ENCODE measurements around the gene KLHDC3. TPM values are rescaled to one million over a fixed set of nuclear protein-coding genes. Genes with fewer than 3 reads are reported as not detected.
A peak's percentile ranks its signal among the peaks of the same experiment; 100 is the strongest.
"Not testable (repeated sequence)": the region's sequence is repeated elsewhere in the genome, so short reads cannot be mapped to it uniquely, and the experiment has no call there.

The KLHDC3 gene
- total and polyA plus RNA-seq, 4 experiments from 2014 or later: 66.6 to 131 (median 73.1) TPM

- Mint-ChIP-seq H3K9me3 (no peaks in the 10 kb centered on the region), H3K4me3 (no peak overlapping the region), H3K36me3 (peaks cover 13 to 38% of the 10 kb centered on the region in 2 donors), H3K27ac (peak overlapping the region in 4 of 7 donors; percentile 12 to 72 (median 49)), H3K27me3 (no peaks in the 10 kb centered on the region), H3K4me1 (peaks cover 42 to 67% (median 54%) of the 10 kb centered on the region in 4 donors)
- Histone ChIP-seq H3K27me3 (ENCODE audit: insufficient read depth, low read length) (no peaks in the 10 kb centered on the region), H3K9me3 (ENCODE audit: control insufficient read depth in 1 of 2, low read length in 2 of 2) (no peaks in the 10 kb centered on the region), H3K4me1 (ENCODE audit: insufficient read depth, low read length) (peaks cover 45% of the 10 kb centered on the region), H3K36me3 (ENCODE audit: insufficient read depth, low read length) (peaks cover 28% of the 10 kb centered on the region), H3K4me3 (ENCODE audit: low read length in 2 of 2) (no peak overlapping the region), H3K27ac (ENCODE audit: low read depth, low read length) (no peak overlapping the region)
- intact Hi-C loops (cut with micrococcal nuclease): no loop called here
- ChIA-PET POLR2A (ENCODE audit: partially characterized antibody) (interaction anchor here (0.8 to 2.3 kb wide), 4 partner anchors 9 to 26 kb away, joined by 3 to 18 read pairs (median 3); partner anchors contain the start of genes KLHDC3, MEA1 and PEX6), CTCF (ENCODE audit: partially characterized antibody) (no interaction called here)
- no peak for DNase-seq
Observed at GRCh38 chr6:42987533-42988451, 26.3 kb upstream of the KLHDC3 start.

- intact Hi-C loops (cut with micrococcal nuclease): no loop called here
- Histone ChIP-seq H3K27me3 (ENCODE audit: insufficient read depth, low read length) (no peaks in the 10 kb centered on the region), H3K9me3 (ENCODE audit: control insufficient read depth in 1 of 2, low read length in 2 of 2) (no peaks in the 10 kb centered on the region), H3K36me3 (ENCODE audit: insufficient read depth, low read length) (peaks cover 28% of the 10 kb centered on the region), H3K4me1 (ENCODE audit: insufficient read depth, low read length) (peaks cover 43% of the 10 kb centered on the region), H3K27ac (ENCODE audit: low read depth, low read length) (no peak overlapping the region), H3K4me3 (ENCODE audit: low read length in 2 of 2) (no peak overlapping the region)
- no peaks in the 10 kb centered on the region for H3K27me3 Mint-ChIP-seq
- H3K4me3 Mint-ChIP-seq: peak overlapping the region in 1 of 8 donors; percentile 0
- peak overlapping the region in 4 of 7 donors; percentile 12 to 63 (median 58) for H3K27ac Mint-ChIP-seq
- CTCF ChIA-PET (ENCODE audit: partially characterized antibody): no interaction called here
- peaks cover 44 to 68% (median 56%) of the 10 kb centered on the region in 4 donors for H3K4me1 Mint-ChIP-seq
- POLR2A ChIA-PET (ENCODE audit: partially characterized antibody): interaction anchor here (0.8 to 2.3 kb wide), 4 partner anchors 9 to 25 kb away, joined by 3 to 18 read pairs (median 3); partner anchors contain the start of genes KLHDC3, MEA1 and PEX6
- H3K36me3 Mint-ChIP-seq: peaks cover 13 to 41% of the 10 kb centered on the region in 2 donors
- no peak for DNase-seq
- no peaks in the 10 kb centered on the region for H3K9me3 Mint-ChIP-seq
Observed at GRCh38 chr6:42988486-42989020, 25.5 kb upstream of the KLHDC3 start.

- peaks cover 41 to 65% (median 50%) of the 10 kb centered on the region in 4 donors for H3K4me1 Mint-ChIP-seq
- H3K4me3 ChIP-seq (ENCODE audit: low read length in 2 of 2): no peak overlapping the region
- H3K9me3 Mint-ChIP-seq: no peaks in the 10 kb centered on the region
- no peaks in the 10 kb centered on the region for H3K9me3 ChIP-seq (ENCODE audit: control insufficient read depth in 1 of 2, low read length in 2 of 2)
- H3K27ac Mint-ChIP-seq: peak overlapping the region in 3 of 7 donors; percentile 17 to 27 (median 23)
- intact Hi-C loops (cut with micrococcal nuclease): no loop called here
- peaks cover 38% of the 10 kb centered on the region for H3K4me1 ChIP-seq (ENCODE audit: insufficient read depth, low read length)
- no peak for DNase-seq
- H3K27me3 ChIP-seq (ENCODE audit: insufficient read depth, low read length): no peaks in the 10 kb centered on the region
- H3K27ac ChIP-seq (ENCODE audit: low read depth, low read length): no peak overlapping the region
- H3K36me3 Mint-ChIP-seq: peaks cover 13 to 45% of the 10 kb centered on the region in 2 donors
- H3K27me3 Mint-ChIP-seq: no peaks in the 10 kb centered on the region
- CTCF ChIA-PET (ENCODE audit: partially characterized antibody): no interaction called here
- H3K36me3 ChIP-seq (ENCODE audit: insufficient read depth, low read length): peaks cover 28% of the 10 kb centered on the region
- POLR2A ChIA-PET (ENCODE audit: partially characterized antibody): interaction anchor here (1.3 to 3.2 kb wide), 2 partner anchors 11 to 24 kb away, joined by 4 to 10 read pairs; partner anchors contain the start of genes KLHDC3 and PEX6
- H3K4me3 Mint-ChIP-seq: no peak overlapping the region
Observed at GRCh38 chr6:42989923-42990322, 24.1 kb upstream of the KLHDC3 start.

- Mint-ChIP-seq H3K36me3 (peaks cover 13 to 37% of the 10 kb centered on the region in 2 donors), H3K9me3 (no peaks in the 10 kb centered on the region), H3K27ac (peak overlapping the region in 4 of 7 donors; percentile 12 to 37 (median 24)), H3K4me3 (no peak overlapping the region), H3K4me1 (peaks cover 20 to 29% (median 21%) of the 10 kb centered on the region in 4 donors), H3K27me3 (no peaks in the 10 kb centered on the region)
- Histone ChIP-seq H3K4me3 (ENCODE audit: low read length in 2 of 2) (no peak overlapping the region), H3K9me3 (ENCODE audit: control insufficient read depth in 1 of 2, low read length in 2 of 2) (no peaks in the 10 kb centered on the region), H3K27me3 (ENCODE audit: insufficient read depth, low read length) (no peaks in the 10 kb centered on the region), H3K36me3 (ENCODE audit: insufficient read depth, low read length) (peaks cover 25% of the 10 kb centered on the region), H3K27ac (ENCODE audit: low read depth, low read length) (no peak overlapping the region), H3K4me1 (ENCODE audit: insufficient read depth, low read length) (peaks cover 4% of the 10 kb centered on the region)
- ChIA-PET CTCF (ENCODE audit: partially characterized antibody) (interaction anchor here (1.0 to 2.3 kb wide), 2 partner anchors 10 to 151 kb away, joined by 3 to 6 read pairs; no protein-coding TSS in a partner anchor), POLR2A (ENCODE audit: partially characterized antibody) (interaction anchor here (3.2 kb wide), 1 partner anchor 14 kb away, joined by 10 read pairs; the partner anchor contains the start of gene PEX6)
- intact Hi-C loops (cut with micrococcal nuclease): no loop called here
- DNase-seq: no peak
Observed at GRCh38 chr6:42993445-42993844, 20.6 kb upstream of the KLHDC3 start.

- CTCF ChIA-PET (ENCODE audit: partially characterized antibody): interaction anchor here (0.7 to 2.1 kb wide), 6 partner anchors 8 to 333 kb away, joined by 3 to 10 read pairs (median 3); partner anchors contain the start of gene PEX6
- no peak overlapping the region for H3K4me3 Mint-ChIP-seq
- H3K36me3 ChIP-seq (ENCODE audit: insufficient read depth, low read length): peaks cover 3% of the 10 kb centered on the region
Observed at GRCh38 chr6:42996513-42996912, 17.5 kb upstream of the KLHDC3 start.

GRCh38 chr6:42998205-42998604 lies 15.8 kb upstream of the KLHDC3 start:
- H3K4me1 Mint-ChIP-seq; H3K9me3 ChIP-seq (ENCODE audit: control insufficient read depth in 1 of 2, low read length in 2 of 2); H3K27me3 Mint-ChIP-seq; H3K27ac ChIP-seq (ENCODE audit: low read depth, low read length); DNase-seq; H3K4me1 ChIP-seq (ENCODE audit: insufficient read depth, low read length); intact Hi-C loops (cut with micrococcal nuclease); H3K36me3 ChIP-seq (ENCODE audit: insufficient read depth, low read length); H3K4me3 Mint-ChIP-seq; H3K9me3 Mint-ChIP-seq; POLR2A ChIA-PET (ENCODE audit: partially characterized antibody); H3K4me3 ChIP-seq (ENCODE audit: low read length in 2 of 2); H3K27me3 ChIP-seq (ENCODE audit: insufficient read depth, low read length): not testable (repeated sequence)
- CTCF ChIA-PET (ENCODE audit: partially characterized antibody): interaction anchor here (2.1 kb wide), 1 partner anchor 145 kb away, joined by 10 read pairs; no protein-coding TSS in a partner anchor
- peaks cover 5 to 19% of the 10 kb centered on the region in 2 donors for H3K36me3 Mint-ChIP-seq
- peak overlapping the region in 1 of 7 donors; percentile 30 for H3K27ac Mint-ChIP-seq

More at GRCh38 chr6:42996513-42996912, 17.5 kb upstream of the KLHDC3 start:
- Histone ChIP-seq H3K27ac (ENCODE audit: low read depth, low read length) (no peak overlapping the region), H3K27me3 (ENCODE audit: insufficient read depth, low read length) (no peaks in the 10 kb centered on the region), H3K4me3 (ENCODE audit: low read length in 2 of 2) (no peak overlapping the region), H3K9me3 (ENCODE audit: control insufficient read depth in 1 of 2, low read length in 2 of 2) (no peaks in the 10 kb centered on the region), H3K4me1 (ENCODE audit: insufficient read depth, low read length) (no peaks in the 10 kb centered on the region)
- Mint-ChIP-seq H3K36me3 (peaks cover 5 to 15% of the 10 kb centered on the region in 2 donors), H3K9me3 (no peaks in the 10 kb centered on the region), H3K27ac (peak overlapping the region in 2 of 7 donors; percentile 61 to 73), H3K4me1 (peaks cover 7 to 12% (median 9%) of the 10 kb centered on the region in 4 donors), H3K27me3 (no peaks in the 10 kb centered on the region)
- intact Hi-C loops (cut with micrococcal nuclease): no loop called here
- POLR2A ChIA-PET (ENCODE audit: partially characterized antibody): interaction anchor here (0.6 to 1.5 kb wide), 5 partner anchors 13 to 433 kb away, joined by 3 to 5 read pairs (median 3); partner anchors contain the start of genes CNPY3, PEX6, PPP2R5D and UBR2
- DNase-seq: no peak
